ENCODE measurements around the gene LUM. TPM values are rescaled to one million over a fixed set of nuclear protein-coding genes. Genes with fewer than 3 reads are reported as not detected.

Gene LUM
- total RNA-seq (2014; rRNA removed; shearing (Covaris generic)) = 293 and 400 TPM in 2 replicates

DNA sequence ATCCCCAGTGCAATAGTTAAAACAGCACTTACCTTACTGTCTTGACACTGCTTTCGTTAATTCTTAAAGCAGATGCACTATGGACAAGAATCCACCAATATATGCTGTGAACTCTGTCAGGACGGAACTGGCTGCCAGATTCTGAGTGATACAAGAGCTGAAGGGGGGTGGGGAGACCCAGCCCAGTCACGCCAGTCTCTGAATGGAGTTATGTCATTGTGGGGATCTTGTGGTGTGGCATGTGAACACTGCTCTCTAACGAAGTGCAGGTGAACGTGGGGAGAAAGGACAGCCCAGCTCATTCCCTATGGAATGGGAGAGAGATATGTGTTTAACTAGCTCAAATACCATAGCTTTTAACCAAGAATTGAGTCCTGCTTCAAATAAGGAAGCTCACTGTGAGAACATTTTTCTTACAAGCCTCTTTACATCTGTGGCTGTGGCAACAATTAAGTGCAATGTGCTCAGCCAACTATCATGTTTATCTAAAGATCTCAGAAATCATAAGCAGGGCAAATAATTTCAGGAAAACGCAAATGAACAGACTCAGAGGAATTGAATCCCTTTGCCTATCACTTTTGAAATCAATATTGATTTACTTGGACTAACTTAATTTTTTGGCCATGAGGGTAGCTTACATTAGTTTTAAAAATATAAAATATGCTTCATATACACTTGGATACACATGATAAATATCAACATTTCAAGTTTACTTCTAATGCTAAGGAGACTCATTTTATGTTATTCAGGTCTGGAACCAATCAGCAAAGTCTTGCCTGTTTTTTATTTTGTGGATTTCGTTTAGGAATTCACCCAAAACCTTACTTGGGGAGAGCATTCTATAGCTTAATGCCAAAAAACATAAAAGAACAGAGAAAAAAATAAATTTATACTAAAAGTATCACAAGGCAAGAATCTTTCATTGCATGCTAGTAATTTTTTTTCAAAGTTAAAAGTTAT, at the start of gene LUM:
Gene LUM (minus strand): TSS at position 129 of the 960 bp plus-strand sequence. CDS start 2,515 bp downstream, outside the sequence.
- peak; percentile 82 for DNase-seq (ENCODE audit: low read depth)

DNA sequence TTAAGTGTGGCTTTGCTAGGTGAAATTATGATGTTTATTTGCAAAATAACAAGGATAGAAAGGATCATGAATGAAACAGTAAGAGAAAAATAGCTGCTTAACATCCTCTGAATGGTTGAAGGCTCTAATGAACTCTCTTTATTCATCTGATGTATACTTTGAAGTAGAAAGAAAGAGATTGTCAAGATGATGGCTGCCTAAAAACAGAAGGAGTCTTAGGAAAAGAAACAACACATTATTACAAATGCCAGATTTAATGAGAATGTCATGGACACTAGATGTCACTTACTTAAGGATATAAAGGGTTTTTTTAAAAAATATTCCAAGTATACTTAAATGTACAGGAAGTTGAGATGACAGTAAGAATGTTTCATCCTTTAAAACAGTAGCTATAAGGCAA, 49.7 kb upstream of the LUM start:
- no peak for DNase-seq (ENCODE audit: low read depth)

DNA sequence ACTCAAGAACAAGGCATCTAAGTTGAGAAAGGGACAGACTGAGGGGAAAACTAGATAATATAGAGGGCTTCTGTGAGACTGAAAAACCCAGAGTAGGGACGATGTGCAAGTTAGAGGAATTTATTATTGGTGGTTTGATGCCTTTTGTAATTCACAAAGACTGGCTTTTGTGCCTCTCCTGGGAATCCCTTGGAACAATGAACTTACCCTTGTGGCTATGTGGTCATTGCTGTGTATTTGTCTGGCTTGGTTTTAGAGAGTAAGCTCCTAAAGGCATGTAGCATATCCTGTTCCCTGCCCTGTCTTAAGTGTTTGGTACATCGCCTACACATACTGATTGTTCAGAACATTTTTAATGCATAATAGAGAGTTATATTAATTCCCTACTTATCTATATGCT, 44.7 kb upstream of the LUM start:
- DNase-seq (ENCODE audit: low read depth) = no peak

DNA sequence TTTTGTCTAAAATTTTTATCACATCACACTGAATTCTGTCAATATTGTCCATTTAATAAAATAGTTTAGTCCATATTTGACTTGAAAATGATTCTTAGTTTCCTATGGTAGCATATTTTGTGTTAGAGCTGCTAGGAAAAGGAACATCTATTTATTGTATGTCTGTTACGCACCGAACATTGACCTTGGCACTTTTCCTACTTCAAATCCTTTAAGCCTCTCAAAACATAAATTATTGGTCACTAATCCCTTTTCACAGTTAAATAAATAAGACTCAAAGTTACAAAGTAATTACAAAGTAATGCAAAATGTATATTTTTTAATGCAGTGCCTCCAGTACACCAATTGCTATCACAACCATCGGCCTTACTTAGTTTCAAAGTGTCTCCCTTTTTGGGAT, 42.8 kb upstream of the LUM start:
- no peak for DNase-seq (ENCODE audit: low read depth)

- no peak for DNase-seq (ENCODE audit: low read depth)
Measured at GRCh38 chr12:91144053-91144452, 32.8 kb upstream of the LUM start.

DNA sequence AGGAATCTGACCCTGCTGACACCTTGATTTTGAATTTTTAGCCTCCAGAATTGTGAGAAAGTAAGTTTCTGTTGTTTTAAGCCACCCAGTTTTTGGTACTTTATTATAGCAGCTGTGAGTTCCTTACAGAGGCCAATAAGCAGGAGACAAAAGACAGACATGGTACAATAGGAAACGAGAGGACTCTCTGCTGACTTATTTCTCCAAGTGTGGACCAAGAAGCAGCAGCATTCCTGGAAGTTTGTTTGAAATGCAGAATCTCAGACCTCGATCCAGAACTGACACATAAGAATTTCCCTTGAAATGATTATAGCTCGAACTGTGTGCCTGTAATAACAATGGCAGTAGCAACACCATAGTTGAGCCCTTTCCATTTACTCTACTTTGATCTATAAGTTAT, 31.9 kb upstream of the LUM start:
- DNase-seq (ENCODE audit: low read depth) = no peak

GRCh38 chr12:91142221-91142631, 30.9 kb upstream of the LUM start:
- peak; percentile 38 for DNase-seq (ENCODE audit: low read depth)

DNA sequence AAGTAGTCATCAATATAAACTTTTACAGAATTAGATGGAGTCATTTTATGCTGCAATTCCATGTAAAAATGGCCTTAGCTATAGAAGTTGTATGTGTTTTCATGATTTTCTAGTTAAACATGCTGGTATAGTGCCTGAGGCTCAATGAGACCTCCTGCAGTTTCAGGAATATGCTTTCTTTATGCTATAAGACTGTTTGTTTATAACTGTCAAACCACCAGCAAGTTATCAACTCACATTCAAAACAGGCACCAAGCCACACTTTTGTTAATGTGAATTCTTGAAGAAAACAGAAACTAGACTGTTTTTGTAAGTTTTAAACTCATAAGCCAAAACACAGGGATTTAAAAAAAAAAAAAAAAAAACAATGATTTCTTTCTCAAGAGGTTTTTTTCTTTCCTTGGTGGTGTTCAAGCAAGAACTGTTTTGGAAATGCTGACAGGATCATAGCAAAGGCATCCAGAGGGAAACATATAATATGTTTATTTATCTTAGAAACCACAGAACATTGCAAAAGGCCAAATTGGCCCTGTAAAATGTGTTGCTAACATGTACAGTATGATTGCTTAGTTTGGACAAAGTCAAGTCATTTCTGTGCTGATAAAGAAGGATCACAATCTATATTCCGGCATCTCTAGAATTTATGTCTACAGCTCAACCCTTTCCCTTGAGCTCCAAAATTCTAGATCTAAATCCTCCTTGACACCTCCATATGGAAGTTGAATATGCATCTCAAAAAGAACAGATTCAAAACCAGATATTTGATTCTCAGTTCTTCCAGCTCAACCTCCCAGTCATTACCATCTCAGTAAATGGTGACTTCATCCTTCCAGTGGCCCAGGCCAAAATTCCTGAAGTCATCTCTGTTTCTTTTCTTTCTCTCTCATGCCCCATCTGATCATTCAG, 29.0 kb upstream of the LUM start:
- DNase-seq (ENCODE audit: low read depth) = peak; percentile 93

GRCh38 chr12:91139286-91139685, 28.0 kb upstream of the LUM start:
- DNase-seq (ENCODE audit: low read depth) = no peak

- peak; percentile 59 for DNase-seq (ENCODE audit: low read depth)
Measured at GRCh38 chr12:91138337-91138920, 27.1 kb upstream of the LUM start.

DNA sequence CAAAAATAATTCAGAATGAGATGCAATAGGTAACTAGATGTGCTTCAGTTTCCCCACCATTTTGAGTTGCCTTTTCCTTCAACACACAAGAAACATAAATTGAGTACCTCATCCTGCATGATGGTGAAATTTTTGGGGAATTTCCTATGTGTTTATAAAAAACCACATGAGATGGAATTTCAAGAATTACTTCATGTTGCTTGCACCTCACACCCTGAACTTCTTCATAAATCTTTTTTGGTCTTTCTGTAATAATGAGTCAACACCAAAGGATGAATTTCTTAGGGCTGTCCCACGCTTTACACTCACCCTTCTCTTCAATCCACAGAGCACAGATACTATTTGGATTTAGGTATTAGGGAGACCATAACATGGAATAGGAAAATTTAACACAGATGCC, 22.6 kb upstream of the LUM start:
- DNase-seq (ENCODE audit: low read depth) = peak; percentile 84

GRCh38 chr12:91129662-91130362, 18.5 kb upstream of the LUM start:
- peak; percentile 32 for DNase-seq (ENCODE audit: low read depth)

- DNase-seq (ENCODE audit: low read depth) = peak; percentile 83
Measured at GRCh38 chr12:91127751-91128150, 16.5 kb upstream of the LUM start.

DNA sequence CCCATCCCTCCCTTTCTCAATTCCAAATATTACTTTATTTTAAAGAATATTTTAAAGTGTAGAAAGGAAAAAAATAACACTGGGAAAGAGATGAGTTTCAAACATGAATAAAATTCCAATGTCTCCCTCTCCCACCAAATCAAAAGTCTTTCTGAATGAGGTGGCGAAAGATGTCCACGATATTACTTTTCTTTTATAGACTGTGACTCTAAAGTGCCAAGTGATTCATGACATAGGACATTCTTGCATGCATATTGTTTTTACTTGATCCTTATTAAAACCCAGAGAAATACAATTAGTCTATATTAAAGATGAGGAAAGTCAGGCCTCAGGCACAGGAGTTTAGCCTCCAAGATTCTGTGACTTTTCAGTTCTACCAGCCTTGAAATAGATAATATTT, 16.0 kb upstream of the LUM start:
- DNase-seq (ENCODE audit: low read depth) = peak; percentile 75

- peak; percentile 40 for DNase-seq (ENCODE audit: low read depth)
Measured at GRCh38 chr12:91126516-91126915, 15.2 kb upstream of the LUM start.

- peak; percentile 42 for DNase-seq (ENCODE audit: low read depth)
Measured at GRCh38 chr12:91123236-91123916, 12.1 kb upstream of the LUM start.

GRCh38 chr12:91120781-91121180, 9.5 kb upstream of the LUM start:
- DNase-seq (ENCODE audit: low read depth) = no peak

DNA sequence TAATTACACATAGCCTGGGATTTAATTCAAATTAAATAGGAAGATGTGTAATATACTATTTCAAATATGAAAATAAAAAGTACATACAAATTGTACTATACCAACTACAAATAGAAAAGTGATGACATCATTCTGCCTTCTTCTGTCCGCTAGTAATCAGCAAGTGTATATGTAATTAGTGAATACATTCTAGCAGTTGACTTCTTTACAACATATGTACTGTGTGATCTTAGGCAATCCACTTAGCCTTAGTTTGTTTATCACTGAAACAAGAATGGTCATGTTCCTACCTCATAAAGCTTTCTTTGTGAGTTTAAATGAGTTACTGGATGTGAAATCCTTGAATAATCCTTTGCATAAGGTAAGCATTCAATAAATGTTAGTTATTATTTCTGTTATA, 7.8 kb upstream of the LUM start:
- DNase-seq (ENCODE audit: low read depth) = no peak

- no peak for DNase-seq (ENCODE audit: low read depth)
Measured at GRCh38 chr12:91113621-91114020, 2.3 kb upstream of the LUM start.

- no peak for DNase-seq (ENCODE audit: low read depth)
Measured at GRCh38 chr12:91110311-91110924, 876 bp downstream of the LUM start.

Data from M059J (cell line).